ENCODE measurements around the gene CADPS.

DNA sequence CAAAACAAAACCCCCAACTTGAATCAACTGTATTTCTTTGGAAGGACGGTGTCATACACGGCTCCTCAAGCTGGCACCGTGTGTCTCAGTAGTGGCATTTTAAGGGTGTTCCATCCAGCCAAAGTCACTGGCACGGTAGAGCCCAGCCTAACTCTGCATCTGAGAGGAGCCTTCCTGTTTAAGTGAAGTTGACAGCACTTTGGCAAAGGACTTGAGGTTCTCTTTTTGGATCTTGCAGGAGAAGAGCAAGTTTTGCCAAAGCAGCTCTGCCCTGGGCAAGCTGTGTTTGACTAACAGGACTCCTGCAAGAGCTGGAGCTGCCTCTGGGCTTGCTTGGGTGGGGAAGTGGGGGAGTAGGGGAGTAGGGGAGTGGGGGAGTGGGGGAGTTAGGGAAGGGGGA lies 392.3 kb downstream of the CADPS start:
- TF ChIP-seq, protein P1, sequence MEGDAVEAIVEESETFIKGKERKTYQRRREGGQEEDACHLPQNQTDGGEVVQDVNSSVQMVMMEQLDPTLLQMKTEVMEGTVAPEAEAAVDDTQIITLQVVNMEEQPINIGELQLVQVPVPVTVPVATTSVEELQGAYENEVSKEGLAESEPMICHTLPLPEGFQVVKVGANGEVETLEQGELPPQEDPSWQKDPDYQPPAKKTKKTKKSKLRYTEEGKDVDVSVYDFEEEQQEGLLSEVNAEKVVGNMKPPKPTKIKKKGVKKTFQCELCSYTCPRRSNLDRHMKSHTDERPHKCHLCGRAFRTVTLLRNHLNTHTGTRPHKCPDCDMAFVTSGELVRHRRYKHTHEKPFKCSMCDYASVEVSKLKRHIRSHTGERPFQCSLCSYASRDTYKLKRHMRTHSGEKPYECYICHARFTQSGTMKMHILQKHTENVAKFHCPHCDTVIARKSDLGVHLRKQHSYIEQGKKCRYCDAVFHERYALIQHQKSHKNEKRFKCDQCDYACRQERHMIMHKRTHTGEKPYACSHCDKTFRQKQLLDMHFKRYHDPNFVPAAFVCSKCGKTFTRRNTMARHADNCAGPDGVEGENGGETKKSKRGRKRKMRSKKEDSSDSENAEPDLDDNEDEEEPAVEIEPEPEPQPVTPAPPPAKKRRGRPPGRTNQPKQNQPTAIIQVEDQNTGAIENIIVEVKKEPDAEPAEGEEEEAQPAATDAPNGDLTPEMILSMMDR (conservative IDR thresholded peaks at IDR 0.05; ENCODE audit: low read length), result no peak
- TF ChIP-seq EZH2phosphoT487 (IDR thresholded peaks at IDR 0.05; ENCODE audit: borderline replicate concordance, low read depth, low read length), result no peak

Data from OCI-LY7 (cell line).